Activated T-helper 9 cell treated with anti-CD3 and anti-CD28 coated beads, Interleukin-2, amount 50 U/mL, for 16 hours (primary cell): Measurements from ENCODE around the gene ZSCAN26.

Source experiments
- DNase-seq: peaks from one replicate; pipeline ENCODE4 v3.0.0-alpha.2; 2020; ENCODE audit warnings: low read depth

The ZSCAN26 gene

DNA sequence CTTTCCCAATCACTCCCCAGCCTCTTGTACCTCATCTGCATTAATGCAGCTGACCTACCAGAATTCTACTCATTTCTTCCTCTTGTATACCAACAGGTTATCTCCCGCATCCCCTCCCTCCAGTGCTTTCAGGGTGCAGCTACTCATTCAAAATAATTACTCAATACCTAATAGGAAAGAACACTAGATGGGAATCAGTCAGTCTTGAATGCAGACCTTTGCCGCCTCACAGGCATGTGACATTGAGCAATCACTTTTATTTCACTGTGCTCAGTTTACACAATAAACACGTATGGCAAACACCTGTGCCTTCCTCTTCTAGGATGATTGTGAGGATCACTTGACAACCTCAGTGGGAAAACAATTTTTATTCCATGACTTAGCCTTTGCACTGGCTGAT, 55.7 kb downstream of the ZSCAN26 start:
- DNase-seq: no peak

DNA sequence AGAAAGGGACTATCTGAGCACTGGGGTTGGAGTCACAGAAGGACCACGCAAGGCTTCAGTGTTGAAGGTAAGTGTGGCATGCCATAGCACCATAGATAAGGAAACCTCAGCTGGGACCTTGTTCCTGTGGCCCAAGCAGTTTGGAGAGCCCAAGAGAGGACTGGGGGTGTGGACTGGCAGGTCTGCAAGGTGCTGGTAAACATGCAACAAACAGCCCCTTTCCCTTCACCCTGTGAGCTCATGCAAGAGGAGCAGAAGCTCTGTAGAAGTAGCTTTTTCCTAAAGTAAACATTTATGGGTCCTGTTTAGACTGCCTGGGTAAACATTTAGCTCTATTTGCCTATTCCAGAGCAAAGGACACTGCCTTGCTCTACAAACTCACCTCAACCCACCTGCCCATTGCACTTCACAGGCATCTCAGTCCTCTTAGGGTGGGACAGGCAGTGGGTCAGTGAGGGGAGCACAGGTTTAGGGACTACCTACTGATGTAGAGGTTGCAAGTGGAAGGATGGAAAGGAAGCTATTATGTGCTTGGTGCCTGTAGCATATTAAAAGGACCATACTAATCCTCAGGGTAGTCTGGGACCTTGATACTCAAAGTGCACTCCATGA, 57.0 kb downstream of the ZSCAN26 start:
- no peak for DNase-seq

DNA sequence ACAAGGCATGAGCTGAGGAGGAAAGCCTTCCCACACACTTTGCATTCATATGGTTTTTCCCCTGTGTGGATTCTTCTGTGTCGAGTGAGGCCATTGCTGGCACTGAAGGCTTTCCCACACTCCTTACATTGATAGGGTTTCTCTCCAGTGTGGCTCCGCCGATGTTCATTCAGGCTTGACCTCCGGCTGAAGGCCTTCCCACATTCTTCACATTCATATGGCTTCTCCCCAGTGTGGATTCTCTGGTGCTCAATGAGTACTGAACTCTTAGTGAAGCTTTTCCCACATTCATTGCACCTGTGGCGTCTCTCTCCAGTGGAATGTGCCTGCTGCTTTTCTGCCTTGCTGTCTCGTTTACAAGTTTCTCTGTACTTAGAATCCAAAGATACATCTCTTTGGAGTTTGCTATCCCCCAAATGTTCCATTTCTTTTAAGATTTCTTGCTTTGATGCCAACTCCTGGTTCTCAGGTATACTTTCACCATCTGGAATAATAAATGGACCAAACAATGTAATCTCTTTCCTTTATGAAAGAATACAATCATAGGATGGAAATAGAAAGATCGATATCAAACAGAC, 59.5 kb downstream of the ZSCAN26 start:
- no peak for DNase-seq
